Activated naive CD8-positive, alpha-beta T cell treated with anti-CD3 and anti-CD28 coated beads, Interleukin-2, amount 50 U/mL, for 16 hours (primary cell): Measurements from ENCODE around the gene GVQW3.
A peak's percentile ranks its signal among the peaks of the same experiment; 100 is the strongest.
"Not testable (repeated sequence)": the region's sequence is repeated elsewhere in the genome, so short reads cannot be mapped to it uniquely, and the experiment has no call there.

Source experiments
- DNase-seq: peaks from one replicate; pipeline ENCODE4 v3.0.0-alpha.2; 2020; ENCODE audit warnings: low read depth, low spot score

The GVQW3 gene

DNA sequence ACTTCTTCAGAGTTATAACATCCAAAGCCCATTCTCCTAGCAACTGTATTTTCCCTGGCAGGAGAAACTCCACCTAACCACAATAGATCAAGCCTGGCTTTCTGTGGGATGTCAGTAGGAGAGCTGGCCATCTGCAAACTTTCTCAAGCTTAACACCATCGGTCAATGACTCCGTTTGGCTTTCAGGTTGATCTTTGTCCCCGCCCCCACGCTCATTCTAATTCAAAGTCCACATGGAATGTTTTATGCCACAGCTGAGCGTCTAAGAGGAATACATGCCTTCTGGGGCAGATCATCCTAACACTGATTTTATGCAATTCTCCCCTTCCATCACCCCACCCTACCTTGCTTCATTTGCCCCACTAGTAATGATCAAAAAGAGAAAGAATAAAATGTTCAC is 4.8 kb downstream of the GVQW3 start:
- no peak for DNase-seq

DNA sequence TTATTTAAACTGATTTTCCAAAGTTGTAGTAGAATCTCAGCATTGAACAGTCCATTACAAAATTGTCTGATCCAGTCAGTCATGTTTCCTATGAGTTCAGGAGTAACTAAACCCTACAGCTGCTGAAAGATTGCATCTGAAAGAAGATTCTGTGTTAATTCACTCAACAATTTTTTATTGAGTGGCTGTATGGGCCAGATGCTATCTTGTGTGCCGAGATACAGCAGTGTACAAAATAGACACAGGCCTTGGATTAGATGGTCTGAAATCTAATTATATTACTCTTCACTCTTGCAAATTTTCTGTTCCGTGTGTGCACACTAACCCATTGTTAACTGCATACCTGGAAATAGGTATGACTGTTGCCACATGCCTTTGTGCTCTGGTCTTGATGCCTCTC is 7.3 kb downstream of the GVQW3 start:
- DNase-seq, result no peak

DNA sequence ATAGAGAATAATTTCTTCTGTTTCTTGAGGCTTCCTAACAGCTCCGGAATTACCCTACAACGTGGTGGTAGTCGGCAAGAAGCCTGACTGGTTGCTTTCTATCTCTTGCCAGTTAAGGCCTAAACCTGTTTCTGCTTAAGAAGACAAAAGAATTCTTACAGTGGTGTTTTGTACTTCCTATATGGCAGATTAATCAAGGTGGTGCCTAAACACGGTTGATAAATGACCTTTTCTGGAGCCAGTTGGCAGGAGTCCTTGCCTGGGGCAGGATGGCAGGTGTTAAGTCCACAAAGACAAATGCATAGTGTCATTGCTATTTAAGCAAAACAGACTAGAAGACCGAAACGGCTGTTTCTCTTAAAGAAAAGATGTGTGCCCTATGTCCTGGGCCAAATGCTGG is 9.9 kb downstream of the GVQW3 start:
- DNase-seq, result no peak

DNA sequence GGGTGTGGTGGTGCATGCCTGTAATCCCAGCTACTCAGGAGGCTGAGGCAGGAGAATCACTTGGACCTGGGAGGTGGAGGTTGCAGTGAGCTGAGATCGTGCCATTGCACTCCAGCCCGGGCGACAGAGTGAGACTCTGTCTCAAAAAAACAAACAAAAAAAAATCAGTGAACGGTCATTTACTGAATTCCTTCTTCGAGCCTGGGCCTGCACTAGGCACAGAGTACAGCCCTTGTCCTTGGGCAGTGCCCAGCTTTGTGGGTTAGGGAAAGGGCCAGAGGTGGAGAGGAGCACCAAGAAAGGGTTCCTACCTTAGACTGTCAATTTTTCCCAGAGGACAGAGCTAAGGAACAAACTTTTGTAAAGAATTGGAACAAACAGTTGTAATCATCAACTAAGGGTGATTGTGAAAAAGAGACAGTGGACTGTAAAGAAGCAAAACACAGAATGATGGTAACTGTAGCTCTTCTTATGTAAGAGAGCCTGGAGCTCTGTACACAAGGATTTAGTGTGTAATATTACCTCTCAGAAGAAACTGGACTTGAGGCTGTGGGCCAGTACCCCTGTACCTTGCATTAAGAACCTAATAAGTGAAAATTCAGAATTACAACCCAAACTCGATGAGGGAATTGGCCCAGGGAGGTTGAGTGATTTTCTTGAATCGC is 10.8 kb downstream of the GVQW3 start:
- no peak for DNase-seq

DNA sequence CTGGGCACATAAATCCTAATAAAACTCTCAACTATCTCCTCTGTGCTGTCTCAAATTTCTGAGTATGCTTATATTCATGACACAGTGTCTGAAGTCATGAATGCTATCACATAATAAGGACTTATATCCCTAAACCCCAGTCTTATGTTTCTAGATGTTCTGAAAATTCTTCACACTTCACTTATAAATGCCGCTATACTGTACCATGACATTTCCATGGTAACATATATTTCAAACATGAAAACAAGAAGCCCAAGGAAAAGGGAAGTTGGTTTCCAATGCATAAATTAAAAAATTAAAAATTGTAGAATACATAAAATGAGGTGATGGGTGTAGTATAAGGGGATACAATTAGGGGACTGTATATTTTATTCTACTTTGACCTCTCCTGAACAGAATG is 11.7 kb downstream of the GVQW3 start:
- DNase-seq, result no peak

DNA sequence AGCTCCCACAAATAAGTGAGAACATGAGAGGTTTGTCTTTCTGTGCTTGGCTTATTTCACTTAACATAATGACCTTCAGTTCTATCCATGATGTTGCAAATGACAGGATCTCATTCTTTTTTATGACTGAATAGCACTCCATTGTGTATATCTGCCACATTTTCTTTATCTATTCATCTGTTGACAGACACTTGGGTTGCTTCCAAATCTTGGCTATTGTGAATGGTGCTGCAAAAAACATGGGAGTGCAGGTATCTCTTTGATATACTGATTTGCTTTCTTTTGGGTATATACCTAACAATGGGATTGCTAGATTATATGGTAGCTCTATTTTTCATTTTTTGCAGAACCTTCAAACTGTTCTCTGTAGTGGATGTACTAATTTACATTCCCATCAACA is 13.3 kb downstream of the GVQW3 start:
- no peak for DNase-seq

DNA sequence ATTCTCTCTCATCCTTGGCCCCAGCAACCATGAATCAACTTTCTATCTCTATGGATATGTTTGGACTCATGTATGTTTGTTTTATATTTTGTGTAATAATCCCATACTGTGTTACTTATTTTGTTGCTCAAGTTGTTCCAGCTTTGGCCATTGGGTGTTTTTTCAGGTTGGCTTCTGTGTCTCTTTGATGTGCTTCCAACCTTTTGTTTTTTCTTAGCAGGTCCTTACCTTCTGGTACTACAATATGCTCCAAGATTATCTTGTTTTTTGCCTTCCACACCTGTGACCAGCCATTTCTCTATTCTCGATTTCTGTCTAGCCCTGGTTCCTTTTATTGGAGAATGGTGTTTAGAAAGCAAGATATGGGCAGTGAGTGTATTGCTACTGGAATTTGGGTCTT is 14.2 kb downstream of the GVQW3 start:
- DNase-seq, result no peak

DNA sequence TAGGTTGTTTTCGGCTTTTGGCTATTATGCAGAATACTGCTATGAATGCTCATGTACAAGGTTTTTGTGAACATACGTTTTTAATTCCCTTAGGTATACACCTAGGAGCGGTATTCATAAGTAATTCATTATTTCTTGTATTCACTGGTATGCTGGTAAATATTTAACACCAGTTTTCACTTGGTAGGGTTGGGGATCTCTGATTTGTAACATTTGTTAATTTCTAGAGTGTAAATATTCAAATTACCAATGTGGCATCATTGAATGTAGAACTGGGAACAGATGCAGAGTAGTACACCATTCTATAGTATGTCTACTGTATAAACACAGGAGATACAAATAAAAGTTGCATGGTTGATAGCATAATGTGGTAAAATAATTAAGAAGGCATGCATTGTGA is 16.3 kb downstream of the GVQW3 start:
- DNase-seq, result no peak

DNA sequence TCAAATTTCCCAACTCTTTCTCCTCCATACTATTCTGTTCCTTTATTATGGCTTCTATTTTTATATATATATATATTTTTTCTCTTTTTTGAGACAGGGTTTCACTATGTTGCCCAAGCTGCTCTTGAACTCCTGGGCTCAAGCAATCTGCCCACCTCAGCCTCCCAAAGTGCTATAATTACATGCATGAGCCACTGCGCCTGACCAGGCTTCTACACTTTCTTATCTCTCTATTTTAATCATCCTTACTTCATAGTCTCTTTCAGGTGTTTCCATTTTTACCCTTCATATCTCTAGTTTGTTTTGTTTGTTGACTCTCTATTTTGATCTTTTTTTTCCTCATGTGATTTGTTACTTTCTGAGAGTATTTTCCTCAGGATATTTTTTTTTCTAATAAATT is 19.8 kb downstream of the GVQW3 start:
- no peak for DNase-seq

DNA sequence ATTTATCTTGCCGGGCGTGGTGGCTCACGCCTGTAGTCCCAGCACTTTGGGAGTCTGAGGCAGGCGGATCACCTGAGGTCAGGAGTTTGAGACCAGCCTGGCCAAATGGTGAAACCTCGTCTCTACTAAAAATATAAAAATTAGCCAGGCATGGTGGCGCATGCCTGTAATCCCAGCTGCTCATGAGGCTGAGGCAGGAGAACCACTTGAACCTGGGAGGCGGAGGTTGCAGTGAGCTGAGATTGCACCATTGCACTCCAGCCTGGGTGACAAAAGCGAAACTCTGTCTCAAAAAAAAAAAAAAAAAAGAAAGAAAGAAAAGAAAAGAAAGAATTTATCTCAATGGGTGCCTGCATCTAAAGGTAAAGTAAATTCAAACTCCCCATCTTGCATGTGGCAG is 20.4 kb downstream of the GVQW3 start:
- not testable (repeated sequence) for DNase-seq

DNA sequence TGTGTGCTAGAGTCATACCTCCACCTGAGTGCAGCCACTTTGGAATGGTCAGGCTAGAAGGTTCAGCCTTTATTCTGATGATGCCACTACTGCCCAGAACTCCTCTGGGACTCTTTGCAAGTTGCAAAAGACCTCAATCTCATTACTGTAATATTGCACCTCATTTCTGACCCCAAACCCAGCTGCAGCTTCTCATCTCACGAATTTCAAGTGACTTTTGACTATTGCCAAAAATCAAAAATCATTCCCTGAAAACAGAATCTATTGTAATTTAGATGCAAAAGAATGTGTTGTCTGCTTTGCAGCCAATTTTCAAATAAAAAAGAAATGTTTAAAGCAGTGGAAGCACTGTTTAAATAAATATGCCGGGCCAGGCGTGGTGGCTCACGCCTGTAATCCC is 25.2 kb downstream of the GVQW3 start:
- no peak for DNase-seq

DNA sequence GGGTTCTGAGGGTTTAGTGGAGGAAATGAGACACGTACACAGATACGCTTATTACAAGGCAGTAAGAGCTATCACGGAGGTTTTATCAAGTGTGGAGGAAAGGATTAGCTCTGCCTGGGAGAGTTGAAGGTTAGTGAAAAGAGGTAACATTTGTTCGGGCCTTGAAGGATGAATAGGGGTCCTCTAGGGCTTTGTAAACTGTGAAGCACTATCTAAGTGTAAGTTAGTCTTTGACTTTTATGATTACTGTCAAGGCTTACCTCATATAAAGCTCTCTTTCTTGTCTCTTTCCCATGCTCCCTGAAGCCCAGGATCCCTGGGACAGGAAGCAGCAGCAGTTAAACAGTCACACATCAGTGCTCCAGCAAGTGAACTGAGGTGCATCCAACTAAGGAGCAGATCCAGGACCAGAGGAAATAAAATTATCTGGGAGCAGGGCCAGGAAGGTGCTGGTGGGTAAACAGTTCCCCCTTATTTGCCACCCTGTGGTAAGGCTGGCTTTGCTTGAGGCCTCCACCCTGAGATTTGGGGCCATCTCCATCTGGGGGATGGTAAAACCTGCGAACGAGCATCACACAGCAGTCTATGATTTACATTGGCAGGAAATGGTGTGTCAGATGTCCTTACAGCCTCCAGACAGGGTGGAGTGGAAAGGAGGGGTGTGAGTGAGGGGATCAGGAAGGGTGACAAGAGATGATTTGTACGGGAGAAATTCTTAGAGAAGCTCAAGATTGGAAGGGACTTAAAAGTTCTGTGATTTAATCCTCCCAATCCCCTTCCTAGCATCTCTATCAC is 27.2 kb downstream of the GVQW3 start:
- no peak for DNase-seq

DNA sequence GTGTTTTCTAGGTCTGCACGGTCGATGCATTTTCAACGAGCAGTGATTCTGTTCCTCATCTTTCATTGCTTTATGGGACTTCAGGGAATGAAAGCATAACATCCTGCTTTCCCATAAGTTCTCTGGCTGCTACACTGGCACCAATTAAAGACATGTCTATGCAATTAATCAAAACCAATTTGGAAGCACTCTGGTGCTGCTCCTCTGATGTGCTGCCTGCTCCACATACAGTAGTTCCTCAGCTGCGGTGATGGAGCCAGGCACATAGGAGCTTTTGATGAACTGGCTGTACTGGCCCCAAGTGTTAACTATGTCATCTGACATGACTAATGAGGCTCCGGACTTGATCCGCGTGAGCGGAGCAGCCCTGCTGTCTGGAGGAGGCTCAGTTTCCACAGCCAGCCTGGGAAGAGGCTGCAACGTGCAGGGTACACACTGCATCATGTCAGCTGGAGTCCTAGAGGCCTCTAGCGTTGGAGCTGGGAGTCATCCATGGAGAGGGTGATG is 29.8 kb downstream of the GVQW3 start:
- no peak for DNase-seq

DNA sequence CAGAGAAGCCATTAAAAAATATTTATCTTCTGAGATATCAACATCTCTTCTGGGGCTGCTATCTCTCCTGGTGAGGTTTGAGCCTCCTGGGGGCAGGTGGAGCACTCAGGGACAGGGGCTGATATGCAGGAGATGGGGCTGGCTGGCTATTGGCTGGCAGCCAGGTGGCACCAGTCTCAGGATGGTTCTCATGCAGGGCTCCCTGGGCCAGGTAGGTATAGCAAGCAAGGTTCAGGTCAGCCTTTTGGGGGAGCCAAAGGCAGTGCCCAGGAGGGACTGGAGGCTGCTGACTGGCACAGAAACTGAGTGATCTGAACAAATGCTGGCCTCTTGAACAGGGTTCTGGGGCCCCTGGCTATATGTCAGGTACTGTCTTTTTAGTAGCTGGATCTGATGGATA is 34.0 kb downstream of the GVQW3 start:
- DNase-seq, result no peak

DNA sequence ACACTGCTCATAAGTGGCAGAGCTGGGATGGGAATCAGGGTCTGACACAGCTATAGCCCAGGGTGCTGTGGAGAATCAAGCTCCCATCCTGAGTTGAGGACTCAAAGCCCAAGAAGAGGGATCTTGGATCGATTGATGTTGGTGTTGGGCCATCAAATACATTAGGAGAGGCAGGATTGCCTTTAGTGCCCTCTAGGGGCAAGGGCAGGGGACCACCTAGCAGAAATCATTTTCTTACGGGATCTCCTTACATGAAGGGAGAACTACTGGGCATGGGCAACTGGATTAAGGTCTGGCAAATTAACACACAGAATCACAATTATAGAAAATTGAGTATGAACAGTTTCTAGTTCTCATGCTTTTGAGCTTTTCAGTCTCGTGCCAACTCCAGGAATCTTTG is 38.8 kb downstream of the GVQW3 start:
- no peak for DNase-seq

DNA sequence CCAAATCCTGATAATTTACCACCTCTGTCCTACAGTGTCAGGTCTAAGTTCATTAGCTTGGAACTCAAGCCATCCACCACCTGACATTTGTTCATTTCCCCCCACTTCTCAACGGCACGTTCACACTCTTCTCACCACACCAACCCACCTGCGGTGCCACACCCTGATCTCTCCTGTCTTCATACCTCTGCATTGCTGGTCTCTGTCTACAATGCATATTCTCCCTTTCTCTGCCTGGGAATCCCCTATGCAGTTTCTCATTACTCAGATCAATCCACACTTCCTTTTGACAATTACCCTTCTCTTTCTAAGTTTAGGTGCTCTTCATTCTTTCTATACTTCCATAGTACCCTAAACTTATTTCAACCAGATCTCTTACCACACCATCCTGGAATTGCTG is 43.3 kb downstream of the GVQW3 start:
- no peak for DNase-seq

DNA sequence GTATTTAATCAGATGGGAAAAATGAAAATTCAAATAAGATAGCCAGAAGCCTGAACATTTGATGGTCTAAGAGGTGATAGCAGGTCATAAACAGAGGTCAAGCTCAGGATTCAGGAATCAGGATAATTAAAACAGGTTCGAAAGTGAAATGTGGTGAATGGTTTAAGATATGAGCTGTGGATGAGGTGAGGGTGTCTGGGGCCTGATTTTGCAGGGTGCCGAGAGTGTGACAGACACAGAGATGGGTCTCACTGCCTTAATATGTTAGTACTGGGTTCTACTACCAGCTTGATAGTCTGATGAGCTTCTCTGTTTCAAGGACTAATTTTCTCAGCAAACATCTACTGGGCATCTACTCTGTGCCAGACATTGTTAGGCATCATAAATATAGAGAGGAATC is 43.8 kb downstream of the GVQW3 start:
- DNase-seq, result no peak

DNA sequence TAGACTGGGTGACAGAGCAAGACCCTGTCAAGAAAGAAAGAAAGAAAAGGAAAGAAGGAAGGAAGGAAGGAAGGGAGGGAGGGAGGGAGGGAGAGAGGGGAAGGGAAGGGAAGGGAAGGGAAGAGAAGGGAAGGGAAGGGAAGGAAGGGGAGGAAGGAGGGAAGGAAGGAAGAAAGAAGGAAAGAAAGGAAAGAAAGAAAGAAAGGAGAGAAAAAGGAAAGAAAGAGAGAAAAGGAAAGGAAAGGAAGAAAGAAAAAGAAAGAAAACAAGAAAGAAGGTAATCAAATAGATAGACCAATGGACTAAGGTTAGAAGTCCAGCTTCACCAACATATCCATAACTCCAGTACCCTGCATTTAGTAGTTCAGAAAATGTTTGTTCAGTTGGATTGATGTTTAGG is 45.5 kb downstream of the GVQW3 start:
- DNase-seq, result no peak

DNA sequence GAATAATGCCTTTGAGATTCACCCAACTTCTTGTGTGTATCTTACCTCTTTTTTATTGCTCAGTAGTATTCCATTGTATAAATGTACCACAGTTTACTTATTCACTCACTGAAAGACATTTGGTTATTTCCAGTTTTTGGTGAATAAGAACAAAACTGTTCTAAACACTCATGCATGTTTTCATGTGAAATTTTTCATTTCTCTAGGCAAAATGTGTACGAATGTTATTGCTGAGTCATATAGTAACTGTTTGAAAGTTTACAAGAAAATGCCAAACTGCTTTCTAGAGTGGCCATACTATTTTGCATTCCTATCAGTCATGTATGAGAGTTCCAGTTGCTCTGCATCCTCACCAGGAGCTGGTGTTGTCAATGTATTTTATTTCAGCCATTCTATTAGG is 54.9 kb downstream of the GVQW3 start:
- DNase-seq, result no peak

DNA sequence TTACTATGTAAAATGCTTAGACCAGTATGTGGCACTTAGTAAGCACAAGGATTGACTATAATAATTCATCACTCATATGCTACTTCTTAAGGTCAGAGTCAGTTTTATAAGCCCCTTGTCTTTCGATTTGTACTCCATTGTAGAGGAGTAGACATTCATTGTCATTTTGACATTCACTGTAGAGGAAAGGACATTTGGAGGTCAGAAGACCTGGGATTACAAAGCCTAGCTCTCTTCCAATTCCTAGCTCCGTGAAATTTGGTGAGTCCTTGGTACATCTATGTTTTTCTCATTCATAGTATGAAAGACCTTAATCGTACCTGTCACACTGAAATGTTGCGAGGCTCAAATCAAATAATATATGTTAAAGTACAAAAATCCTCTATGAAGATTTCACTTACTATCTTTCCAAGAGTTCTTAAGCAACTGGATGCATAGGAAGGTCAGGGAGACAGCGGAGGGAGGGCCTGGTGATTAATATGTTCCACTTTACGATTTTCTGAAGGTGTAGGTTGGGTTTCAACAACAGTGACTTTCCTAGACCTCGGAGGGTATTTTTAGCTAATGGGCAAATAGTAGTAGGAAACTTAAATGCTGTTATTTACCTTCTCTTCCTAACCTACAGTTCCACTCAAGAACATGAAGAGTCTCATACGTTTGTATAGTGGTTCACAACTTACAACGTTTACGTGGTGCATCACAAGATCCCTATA is 62.3 kb downstream of the GVQW3 start:
- DNase-seq, result no peak

DNA sequence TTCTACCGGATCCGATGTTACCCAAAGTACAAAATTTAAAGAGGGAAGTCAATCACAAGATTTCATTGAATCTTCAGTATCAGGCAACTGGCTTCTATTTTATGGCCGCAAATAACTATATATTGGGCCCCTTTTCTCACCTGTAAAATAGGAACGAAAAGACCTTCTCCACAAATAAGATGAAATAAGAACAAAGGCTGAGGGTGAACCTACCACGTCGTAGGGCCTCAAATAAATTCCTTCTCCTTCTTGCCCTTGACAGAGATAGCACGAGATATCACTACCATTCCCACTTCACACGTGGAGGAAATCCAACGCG is 62.9 kb downstream of the GVQW3 start:
- DNase-seq, result no peak

DNA sequence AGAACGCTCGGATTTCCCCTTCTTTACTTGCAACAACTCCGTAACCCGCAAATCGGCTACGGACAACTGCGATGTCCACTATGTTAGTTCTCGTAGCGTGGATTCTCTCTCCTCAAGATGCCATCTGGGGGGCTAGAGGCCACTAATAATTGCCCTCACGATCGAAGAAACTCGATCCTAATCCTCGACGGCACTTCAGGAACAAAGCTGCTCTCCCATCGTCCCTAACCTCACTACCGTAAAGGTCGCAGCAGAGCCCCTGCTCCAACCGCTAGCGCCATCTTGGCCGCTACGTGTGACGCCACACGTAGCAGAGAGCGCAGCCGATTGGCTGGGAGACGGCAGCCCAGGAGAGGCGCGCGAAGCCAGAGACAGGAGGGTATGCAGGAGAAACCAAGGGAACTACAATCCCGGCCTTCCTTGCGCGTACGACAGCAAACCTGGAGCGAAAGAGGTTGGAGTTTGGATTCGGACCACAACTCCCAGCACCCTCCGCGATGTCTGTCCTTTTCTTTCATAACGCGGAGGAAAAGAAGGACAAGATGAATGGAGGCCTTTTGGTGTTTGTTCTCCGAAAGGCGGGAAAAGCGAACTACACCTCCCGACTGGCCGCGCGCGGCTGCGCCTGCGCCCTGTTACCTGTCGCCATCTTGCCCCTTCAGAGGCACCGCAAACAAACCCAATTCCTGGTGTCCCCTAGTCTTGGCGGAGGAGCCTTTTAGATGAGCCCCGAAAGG is 63.4 kb downstream of the GVQW3 start, which contains the start of gene EMSY:
Gene EMSY, plus strand, starts transcription at position 635 of the 737 bp plus-strand sequence. CDS start 1,921 bp downstream, outside the sequence.
- peak; percentile 74 for DNase-seq
